Psoas muscle (tissue), 8 donors: Measurements from ENCODE around the gene ZNF175. TPM values are rescaled to one million over a fixed set of nuclear protein-coding genes. Genes with fewer than 3 reads are reported as not detected.

Experiments used
- ATAC-seq, 4 donors: fragments of 200-7000 bp; cut with Tn5 transposase; one replicate each; pipeline ENCODE4 v1.9.1; 2020; ENCODE audit warnings: moderate library complexity in 3 of 4, mild to moderate bottlenecking in 2 of 4
- DNase-seq, 2 donors: peaks; one replicate each; pipeline ENCODE4 v3.0.0-alpha.2; 2020
- H3K27ac ChIP-seq: fragments of 200-600 bp; one replicate; pipeline ENCODE4 v1.8.0; 2022
- H3K27me3 ChIP-seq, 3 donors: fragments of 200-600 bp in 1 of 3; one replicate each; pipeline versions ENCODE4 v1.6.1 to v1.8.0; 2013 to 2022; ENCODE audit warnings: low read length in 2 of 3, mild to moderate bottlenecking in 2 of 3, moderate library complexity in 1 of 3; ENCODE audit not compliant: insufficient read depth in 3 of 3
- H3K36me3 ChIP-seq, 2 donors: fragments of 200-600 bp in 1 of 2; one replicate each; pipeline versions ENCODE4 v1.6.1 to v1.8.0; 2013 to 2022; ENCODE audit warnings: low read depth in 1 of 2, mild to moderate bottlenecking in 1 of 2, moderate library complexity in 1 of 2; ENCODE audit not compliant: insufficient read depth in 1 of 2
- H3K4me1 ChIP-seq: fragments of 200-600 bp; one replicate; pipeline ENCODE4 v1.8.0; 2022
- H3K4me3 ChIP-seq: fragments of 200-600 bp; one replicate; pipeline ENCODE4 v1.8.0; 2022; ENCODE audit warnings: mild to moderate bottlenecking
- H3K9me3 ChIP-seq: fragments of 200-600 bp; one replicate; pipeline ENCODE4 v1.8.0; 2022
- CTCF ChIP-seq: fragments of 200-600 bp; IDR thresholded peaks from one replicate; pipeline ENCODE4 v1.8.0; 2022; ENCODE audit warnings: antibody characterized with exemption
- WGBS, 3 donors: extraction: QIAGEN DNeasy Blood & Tissue Kit; methylation state at CpG; one replicate each; pipeline versions ENCODE4 v1.1.6 to v1.1.7; 2013; 5-methylcytosine and 5-hydroxymethylcytosine counted together
- intact Hi-C, 2 donors: fragments of 100-400 bp; cut with DNase I; formaldehyde crosslinking; loops; one replicate each; pipeline versions ENCODE4 v1.11.0 to v1.14.2; 2022
- polyA plus RNA-seq, 3 donors: library from polyadenylated mRNA; stranded (reverse); fragments of 200-250 nt; gene quantifications; one replicate each; pipeline ENCODE4 v1.2.3, GENCODE V29; 2013
- total RNA-seq, 4 donors: library from RNA; stranded (reverse); fragmentation: NEBNext Ultra II Directional in 2 of 4; extraction: Animal tissue kit (Norgen Biotek cat#: 25700) in 2 of 4; gene quantifications; one replicate each; pipeline versions ENCODE4 v1.2.1 to v1.2.4, GENCODE V29; 2021 to 2023
- donor health status: healthy with polysubstance abuse.
- donor health status: DM: no; HTN: no; CAD: no; lungs with moderate emphysema.
- donor health status: Bipolar disorder and iron deficiency.
- donor health status: healthy.
- donor health status: DM: yes; HTN: yes; CAD: no.
- donor health status: DM: no; HTN: no; CAD: no.
- donor health status: DM: no; HTN: no; CAD: no.
- donor health status: DM: yes; HTN: yes; CAD: no.

Gene ZNF175
- total and polyA plus RNA-seq, 7 donors: 2.3 to 8.9 (median 5.0) TPM

DNA sequence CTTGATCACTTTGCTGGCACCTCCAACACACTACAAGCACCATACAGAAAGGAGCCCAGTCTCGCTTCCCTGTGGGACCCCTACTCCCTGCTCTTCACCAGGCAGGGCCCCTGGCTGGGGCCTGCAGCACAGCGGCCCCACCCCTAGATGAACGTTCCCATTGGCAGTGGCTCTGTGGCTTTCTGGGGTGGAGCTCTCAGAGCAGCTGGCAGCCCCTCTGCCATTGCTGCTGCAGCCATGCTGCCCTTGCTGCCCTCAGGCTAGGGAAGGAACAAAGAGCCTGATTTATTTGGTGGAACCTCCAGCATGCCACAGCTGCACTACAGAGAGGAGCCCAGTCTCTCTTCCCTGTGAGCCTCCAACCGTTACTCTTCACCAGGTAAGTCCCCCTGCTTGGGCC lies 45.4 kb upstream of the ZNF175 start:
- no peaks in the 10 kb centered on the region for H3K9me3 ChIP-seq
- H3K27me3 ChIP-seq: peaks cover 0 to 5% (median 0%) of the 10 kb centered on the region in 3 donors
- ATAC-seq (no peak), DNase-seq (no peak)
- no peak overlapping the region for H3K27ac ChIP-seq
- TF ChIP-seq CTCF: no peak
- intact Hi-C loops: no loop called here
- H3K36me3 ChIP-seq: no peaks in the 10 kb centered on the region
- H3K4me3 ChIP-seq: no peak overlapping the region
- H3K4me1 ChIP-seq: no peaks in the 10 kb centered on the region
- 21 to 25% (median 22%) methylated on average over 4 of the region's 4 CpGs for WGBS, 3 donors

- no peaks in the 10 kb centered on the region for H3K9me3 ChIP-seq
- no peaks in the 10 kb centered on the region for H3K36me3 ChIP-seq
- peaks cover 0 to 5% (median 0%) of the 10 kb centered on the region in 3 donors for H3K27me3 ChIP-seq
- intact Hi-C loops: no loop called here
- ATAC-seq: no peak
- no peak for DNase-seq
- no peaks in the 10 kb centered on the region for H3K4me1 ChIP-seq
- H3K4me3 ChIP-seq: no peak overlapping the region
- WGBS, 3 donors: 68 to 91% (median 68%) methylated on average over 2 of the region's 2 CpGs
- H3K27ac ChIP-seq: no peak overlapping the region
- TF ChIP-seq CTCF: no peak
These were observed 41.8 kb upstream of the ZNF175 start for GRCh38 chr19:51529301-51529700.

GRCh38 chr19:51530616-51531015 lies 40.5 kb upstream of the ZNF175 start:
- WGBS, 3 donors: 71 to 84% (median 82%) methylated on average over 7 to 8 of the region's 8 CpGs
- H3K9me3 ChIP-seq: no peaks in the 10 kb centered on the region
- H3K27me3 ChIP-seq: peaks cover 0 to 2% (median 0%) of the 10 kb centered on the region in 3 donors
- no peaks in the 10 kb centered on the region for H3K36me3 ChIP-seq
- no peak for TF ChIP-seq CTCF
- ATAC-seq (no peak), DNase-seq (no peak)
- H3K27ac ChIP-seq: no peak overlapping the region
- no peaks in the 10 kb centered on the region for H3K4me1 ChIP-seq
- no peak overlapping the region for H3K4me3 ChIP-seq
- intact Hi-C loops: no loop called here

- no peak within 1 kb of the TSS for H3K27ac ChIP-seq
- no peaks in the 10 kb centered on the region for H3K9me3 ChIP-seq
- no peaks in the 10 kb centered on the region for H3K4me1 ChIP-seq
- intact Hi-C loops: no loop called here
- TF ChIP-seq CTCF: no peak
- ATAC-seq (peak in 1 of 4 donors; percentile 40), DNase-seq (peak; percentile 41 to 67)
- H3K27me3 ChIP-seq: peaks cover 0 to 2% (median 0%) of the 10 kb centered on the region in 3 donors
- 33 to 44% (median 39%) methylated on average over 21 to 25 of the region's 25 CpGs for WGBS, 3 donors
- no peak within 1 kb of the TSS for H3K4me3 ChIP-seq
- no peaks in the 10 kb centered on the region for H3K36me3 ChIP-seq
These were observed 39.5 kb upstream of the ZNF175 start, which contains the start of gene SIGLEC6 for GRCh38 chr19:51531349-51532315. SIGLEC6 (minus strand) TSS chr19:51531670; CDS start chr19:51531648, 22 bp downstream.
